NCI-H748 (cell line): ENCODE results near the gene DUSP7.
A peak's percentile ranks its signal among the peaks of the same experiment; 100 is the strongest.

ENCODE experiments used
- DNase-seq: peaks from one replicate; lab custom pipeline; 2025; ENCODE audit not compliant: unreplicated experiment; lab: John Stamatoyannopoulos, UW

Gene DUSP7, protein sequence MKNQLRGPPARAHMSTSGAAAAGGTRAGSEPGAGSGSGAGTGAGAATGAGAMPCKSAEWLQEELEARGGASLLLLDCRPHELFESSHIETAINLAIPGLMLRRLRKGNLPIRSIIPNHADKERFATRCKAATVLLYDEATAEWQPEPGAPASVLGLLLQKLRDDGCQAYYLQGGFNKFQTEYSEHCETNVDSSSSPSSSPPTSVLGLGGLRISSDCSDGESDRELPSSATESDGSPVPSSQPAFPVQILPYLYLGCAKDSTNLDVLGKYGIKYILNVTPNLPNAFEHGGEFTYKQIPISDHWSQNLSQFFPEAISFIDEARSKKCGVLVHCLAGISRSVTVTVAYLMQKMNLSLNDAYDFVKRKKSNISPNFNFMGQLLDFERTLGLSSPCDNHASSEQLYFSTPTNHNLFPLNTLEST

DNA sequence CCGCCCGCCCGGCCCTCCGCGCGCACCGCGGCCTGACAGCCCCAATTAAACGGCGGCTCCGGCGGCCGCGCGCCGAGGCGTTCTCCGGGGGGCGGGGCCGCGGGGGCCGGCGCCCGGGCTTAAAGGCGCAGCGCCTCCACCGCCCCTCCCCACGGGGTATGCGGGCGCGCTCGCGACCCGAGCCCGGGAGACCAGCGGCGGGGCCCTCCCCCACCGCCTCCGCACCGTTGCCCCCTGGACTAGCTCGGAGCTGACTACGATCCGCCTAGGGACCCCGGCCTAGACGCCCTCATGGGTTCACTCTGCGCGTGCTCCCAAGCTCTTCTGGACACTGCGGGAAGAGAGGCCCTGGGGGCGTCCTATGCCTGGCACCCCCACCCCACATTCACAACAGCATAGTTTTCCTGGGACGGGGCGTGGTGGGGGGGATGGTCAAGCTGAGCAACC lies at the start of gene DUSP7:
DUSP7 (minus strand) TSS at position 51 of the 447 bp plus-strand sequence. CDS start 205 bp downstream, outside the sequence.
- DNase-seq = peak; percentile 79

DNA sequence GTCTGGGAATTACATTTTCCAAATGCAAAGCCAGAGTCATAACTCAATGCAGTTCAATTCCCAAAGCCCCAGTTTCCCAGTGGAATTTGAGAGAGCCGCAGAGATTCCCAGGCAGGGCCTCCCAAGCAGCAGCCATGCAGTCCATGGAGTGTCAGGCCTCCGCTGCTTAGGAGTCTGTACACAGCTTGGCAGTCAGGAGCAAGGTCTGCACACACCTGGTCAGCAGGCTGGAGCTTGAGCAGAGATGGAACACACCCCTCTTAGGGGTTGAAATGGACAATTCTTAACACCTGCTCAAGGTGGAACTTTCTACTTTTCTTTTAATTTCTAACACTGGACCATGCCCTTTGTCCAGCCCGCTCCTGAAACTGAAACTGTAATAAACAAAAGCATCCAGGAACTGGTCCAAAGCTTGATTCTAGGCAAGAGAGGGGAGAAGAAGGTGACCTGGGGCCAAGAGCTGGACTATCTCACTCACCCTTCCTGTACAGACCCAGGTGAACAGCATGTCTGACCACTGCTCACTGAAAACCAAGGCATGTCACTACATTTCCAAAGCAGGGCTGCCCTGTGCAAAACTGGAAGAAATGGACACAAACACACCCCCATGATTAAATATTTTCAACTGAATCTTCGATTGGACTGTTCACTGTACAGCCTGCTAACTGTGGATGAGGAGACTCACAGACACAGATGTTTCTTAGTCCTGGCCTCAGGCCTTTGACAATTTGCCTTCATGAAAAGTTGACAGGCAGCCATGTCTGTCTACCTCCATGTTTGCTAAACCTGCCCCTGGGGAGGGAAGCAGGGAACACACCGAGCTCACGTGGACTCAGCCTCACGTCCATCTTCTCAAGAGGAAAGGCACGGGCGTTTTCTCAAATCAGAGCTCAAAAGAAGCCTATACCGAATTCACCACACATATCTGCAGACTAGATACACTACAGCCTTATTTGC lies 48.6 kb upstream of the DUSP7 start:
- DNase-seq = no peak

DNA sequence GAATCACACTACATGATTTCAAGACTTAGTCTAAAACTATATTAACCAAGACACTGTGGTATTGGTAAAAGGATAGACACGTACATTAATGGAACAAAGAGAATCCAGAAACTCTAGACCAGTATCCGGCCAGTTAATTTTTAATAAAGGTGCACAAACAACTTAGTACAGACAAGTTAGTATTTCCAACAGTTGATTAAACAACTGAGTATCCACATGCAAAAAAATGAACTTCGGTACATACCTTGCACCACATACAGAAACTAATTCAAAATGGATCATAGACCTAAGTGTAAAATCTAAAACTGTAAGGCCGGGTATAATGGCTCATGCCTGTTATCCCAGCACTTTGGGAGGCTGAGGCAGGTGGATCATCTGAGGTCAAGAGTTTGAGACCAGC lies 46.6 kb upstream of the DUSP7 start:
- no peak for DNase-seq

DNA sequence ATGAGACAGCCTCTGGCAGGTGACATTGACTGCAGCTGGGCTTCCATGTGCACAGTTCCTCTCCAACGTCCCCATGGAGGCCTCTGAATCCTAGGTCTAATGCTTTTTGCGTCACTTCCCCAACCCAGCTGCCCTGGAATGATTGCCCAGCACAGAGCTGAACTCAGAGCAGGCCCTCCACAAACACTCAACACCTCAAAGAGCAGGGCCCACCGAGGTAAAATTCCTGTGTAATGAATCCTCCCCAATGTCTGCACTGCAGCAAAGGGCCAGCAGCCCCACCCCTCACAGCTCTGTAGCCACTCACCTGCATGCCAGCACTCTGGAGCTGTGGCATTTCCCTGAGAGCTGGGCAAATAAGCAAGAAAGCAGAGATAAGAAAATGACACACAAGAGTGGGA lies 42.6 kb upstream of the DUSP7 start:
- no peak for DNase-seq

DNA sequence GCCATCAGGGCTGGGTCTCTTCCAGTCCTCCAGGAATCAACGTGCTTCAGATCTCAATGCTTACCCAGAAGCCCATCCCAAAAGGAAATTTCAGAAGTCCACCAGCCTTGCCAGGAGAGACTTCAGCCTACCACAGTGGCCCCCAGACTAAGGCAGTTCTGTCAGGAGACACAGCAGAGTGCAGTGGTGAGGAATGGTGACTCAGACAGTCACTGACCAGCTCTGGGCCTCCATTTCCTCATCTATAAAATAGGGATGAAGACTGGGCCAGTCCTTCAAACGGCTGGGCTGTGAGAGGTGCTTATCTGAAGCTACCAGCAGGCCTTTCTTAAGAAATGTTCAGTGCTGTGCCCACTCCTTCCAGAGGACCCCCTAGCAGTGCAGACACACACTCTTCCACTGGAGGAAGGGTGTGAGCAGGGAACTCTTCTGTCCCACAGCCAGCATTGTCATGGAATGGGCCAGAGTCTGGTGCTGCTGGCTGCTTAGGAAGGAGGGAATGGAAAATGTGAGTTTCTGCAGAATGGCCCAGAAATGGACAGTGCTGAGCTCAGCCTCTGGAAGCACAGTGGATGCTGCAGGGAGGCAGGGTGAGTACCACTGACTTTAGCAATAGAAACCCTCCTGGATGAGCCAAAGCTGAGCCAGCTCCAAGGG lies 41.6 kb upstream of the DUSP7 start:
- no peak for DNase-seq

DNA sequence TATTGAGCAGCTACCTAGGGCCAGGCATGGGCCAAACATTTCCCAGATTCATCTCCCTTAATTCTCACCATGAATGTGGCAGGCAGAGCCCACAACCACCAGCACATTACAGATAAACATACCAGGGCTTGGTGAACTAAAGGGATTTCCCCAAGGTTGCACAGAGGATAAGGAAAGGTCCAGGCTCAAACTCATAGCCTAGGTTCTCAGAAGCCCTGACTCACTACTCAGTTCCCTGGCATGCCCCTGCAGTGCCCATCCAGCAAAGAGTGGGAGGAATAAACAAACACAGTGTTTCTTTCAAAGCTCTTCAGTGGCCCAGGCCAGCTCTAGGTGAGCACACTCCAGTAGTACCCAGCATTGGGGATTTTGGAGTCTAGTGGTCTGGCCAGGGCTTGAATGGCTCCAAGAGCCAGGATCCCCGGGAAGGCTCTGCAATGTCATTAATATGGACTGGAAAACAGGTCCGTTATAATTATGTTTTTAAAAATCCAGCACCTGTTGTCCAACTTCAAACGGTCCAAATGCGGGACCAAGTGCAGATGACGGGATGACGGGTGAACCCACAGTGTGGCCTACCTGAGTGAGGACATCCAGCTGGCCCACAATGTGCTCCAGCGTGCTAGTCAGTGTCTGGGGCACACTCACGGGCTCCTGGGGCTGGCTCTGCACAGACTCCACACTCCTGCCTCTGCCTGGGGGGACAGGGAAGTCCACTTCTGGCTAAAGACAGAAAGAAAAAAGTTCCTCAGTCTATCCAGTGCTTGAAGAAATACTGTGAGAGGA lies 39.8 kb upstream of the DUSP7 start:
- DNase-seq = no peak

DNA sequence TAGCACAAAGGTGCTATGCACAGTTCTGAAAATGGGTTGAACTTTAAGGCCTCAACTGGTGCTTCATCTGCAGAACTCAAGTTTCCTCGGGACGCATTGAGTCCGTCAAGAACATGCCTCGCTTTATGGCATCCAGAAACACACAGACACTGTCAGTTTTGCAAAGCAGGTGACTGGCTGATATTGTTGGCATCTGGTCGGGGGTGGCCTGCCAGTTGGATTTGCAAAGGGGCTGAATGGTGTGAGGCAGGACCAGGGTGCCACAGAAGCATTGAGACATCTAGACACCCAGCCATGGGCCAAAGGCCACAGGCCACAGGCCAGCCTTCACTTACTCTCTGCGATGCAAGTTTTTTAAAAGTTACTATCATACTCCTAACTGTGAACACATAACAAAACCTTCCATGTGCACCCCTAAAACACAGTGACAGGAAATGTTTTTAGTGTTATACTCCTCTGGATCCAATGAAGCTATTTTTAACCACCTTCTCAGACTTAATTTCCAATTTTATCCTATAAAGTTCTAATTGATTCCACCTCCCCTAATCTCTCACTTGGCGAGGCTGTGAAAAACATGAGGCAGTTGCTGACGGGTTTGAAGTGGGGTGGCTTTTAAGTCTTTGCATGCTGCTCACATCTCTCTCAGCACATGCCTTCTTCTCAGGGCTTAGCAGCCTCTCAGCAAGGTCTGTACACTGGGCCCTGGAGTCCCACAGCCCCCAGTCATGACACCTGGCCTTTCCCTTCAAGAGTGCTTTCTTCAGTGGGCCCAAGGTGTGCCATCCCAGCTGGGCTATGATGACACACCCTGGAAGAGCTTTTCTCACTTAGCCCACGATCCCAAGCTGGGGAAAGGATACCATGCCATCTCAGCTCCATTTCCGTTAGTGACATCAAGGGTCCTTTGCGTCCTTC lies 38.5 kb upstream of the DUSP7 start:
- no peak for DNase-seq

DNA sequence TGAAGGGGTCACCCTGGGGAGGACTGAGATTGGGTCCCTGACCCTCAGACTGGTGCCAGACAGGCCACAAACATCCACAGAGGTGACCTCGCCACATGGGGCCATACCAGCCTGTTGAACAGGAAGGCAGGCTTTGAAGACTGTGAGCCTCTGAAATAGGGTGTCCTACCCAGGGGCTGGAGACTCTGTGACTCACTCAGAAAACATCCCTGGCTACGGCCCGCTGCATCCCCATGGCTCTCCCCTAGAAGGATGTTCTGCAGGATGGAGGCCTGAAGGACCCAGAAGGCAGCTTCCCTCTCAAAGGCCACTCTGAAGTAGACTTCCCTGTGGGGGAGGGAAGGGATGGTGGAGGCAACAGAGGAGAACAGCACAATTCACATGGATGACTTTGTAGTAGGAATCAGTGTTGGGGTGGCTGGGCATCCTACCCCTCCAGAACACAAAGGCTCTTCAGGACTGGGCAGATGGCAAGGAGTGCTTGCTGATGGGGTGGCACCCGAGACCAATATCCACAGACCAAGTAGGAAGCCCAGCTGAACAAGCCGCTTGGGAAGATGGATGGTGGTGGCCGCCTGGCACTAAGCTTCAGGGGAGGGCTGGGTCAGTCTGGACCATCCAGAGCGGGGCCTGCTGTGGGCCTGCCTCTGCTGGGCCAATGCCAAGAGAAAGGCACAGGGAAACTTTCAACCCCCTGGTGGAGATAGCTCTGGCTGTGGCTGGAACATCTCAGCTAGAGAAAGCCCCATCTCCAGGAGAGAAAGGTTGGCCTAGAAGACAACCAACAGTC lies 37.6 kb upstream of the DUSP7 start:
- no peak for DNase-seq

DNA sequence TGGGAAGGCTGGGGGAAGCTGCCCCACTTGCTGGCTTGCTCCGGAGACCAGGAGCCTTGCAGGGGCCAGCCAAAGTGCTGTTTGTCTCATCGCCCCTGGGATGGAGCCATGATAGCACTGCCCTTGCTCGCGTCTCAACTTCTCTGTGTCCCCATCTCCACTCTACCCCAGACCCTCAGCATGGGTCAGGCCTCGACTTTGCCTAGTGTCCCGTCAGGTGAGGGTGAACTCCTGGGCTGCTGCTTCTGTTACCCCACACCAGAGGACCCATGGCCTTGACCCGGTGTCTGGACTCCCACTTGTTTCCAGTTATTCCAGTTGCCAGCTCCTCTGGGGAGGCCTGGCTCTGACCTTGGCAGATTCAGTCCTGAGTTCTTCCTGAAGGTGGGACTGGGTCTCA lies 36.5 kb upstream of the DUSP7 start:
- DNase-seq = no peak

DNA sequence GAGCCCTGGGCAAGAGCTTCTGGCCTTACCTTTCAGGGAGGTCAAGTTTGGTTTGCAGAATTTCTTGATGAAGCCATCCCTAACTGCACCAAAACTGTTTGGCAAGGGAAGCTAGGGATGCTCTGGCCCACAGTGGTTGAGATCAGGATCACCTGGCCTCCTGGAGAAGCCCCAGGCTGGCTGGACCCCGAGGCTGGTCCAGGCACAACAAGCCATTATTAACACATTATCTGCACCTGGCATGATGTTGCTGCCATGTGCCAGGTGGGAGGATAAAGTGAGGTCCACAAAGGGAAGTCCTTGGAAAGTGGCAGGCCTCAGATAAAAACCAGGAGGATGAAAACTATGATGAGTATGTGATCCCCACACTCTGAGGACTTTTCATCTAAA lies 35.9 kb upstream of the DUSP7 start:
- no peak for DNase-seq

DNA sequence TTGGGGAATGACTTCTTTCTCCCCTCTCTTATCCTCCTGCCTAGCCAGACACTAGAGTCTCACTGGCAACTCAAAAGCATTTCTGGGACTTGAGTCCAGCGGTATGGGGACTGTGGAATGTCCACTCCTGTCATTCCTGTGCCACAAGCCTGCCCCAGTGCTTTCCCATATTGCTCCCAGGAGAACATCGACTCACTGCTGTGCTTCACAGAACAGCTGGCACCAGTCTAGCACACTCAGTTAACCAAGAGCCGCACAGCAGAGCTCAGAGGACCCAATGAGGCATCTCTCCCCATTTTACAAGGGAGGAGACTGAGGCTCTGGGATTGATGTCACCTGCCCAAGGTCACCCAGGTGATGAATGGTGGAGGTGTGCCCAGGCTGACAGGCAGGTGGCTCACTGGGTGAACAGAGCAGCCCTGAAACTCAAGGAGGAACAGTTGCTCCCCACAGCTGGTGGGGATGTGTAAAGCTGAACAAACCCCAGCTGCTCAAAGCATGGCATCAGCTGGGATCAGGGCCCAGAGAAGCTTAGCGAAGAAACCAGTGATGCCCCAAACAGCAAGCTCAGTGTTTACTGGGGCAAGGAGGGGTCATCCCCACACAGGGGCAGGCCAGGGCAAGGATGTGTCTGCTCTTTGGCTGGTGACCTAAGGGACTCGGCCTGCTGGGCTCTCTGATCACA lies 35.4 kb upstream of the DUSP7 start:
- no peak for DNase-seq

DNA sequence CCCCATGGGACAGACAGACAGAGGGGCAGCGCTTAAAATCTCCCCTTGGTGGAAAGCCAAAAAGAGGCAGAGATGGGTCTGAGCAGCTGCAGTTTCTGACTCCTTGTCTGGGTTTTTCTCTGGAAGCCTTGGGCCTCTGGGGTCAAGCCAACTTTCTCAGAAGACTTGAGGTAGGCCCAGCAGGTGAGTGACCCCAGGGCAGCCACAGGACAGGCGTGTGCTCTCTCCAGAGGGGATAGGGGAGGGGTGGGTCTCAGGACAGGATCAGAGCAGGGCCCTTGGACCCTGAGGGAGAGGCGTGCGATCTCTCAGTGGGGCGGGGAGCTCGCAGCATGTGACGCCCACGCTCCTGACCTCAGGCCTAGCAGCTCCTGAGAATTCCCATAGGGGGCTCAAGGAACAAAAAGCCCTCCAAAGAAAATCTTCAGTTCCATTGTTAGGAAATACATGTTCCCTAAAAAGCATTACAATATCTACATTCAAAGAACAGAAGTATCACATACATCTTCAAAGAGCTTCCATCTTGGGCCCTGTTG lies 34.6 kb upstream of the DUSP7 start:
- no peak for DNase-seq

DNA sequence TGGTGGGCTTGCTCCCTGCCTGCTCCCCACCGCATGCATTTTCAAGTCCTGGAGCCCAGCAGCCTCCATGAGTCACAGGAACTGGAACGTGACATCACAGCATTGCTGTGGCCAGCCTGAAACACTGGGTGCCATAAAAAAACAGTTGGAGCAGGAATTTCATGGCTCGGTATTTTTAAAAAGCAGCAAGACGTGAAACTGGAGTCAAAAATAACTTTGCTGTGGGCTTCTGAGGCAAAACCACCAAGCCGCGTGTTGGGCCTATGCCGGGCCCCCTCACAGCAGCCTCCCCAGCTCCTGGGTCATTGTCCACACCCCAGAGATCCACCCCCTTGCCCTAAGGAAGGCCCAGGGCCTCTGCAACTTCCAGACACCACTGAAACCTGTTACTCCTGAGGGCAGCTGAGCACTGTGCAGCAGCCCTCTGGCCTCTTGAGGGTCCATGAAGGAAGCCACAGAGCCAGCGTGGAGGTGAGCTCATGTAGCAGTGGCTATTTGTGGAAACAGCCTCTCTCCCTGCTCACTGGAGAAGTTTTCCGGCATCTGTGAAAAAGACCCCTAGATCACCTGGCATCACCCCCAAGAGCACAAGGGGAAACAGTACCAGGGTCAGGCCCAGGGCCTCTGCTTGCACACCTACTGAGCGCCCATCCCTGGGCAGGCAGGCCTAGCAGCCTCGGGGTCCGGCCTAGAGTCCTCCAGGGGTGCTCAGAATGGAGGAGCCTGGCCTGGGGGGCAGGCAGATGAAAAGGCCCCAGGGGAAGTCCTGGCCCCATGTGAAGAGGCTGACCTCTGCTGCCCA lies 34.0 kb upstream of the DUSP7 start:
- no peak for DNase-seq

DNA sequence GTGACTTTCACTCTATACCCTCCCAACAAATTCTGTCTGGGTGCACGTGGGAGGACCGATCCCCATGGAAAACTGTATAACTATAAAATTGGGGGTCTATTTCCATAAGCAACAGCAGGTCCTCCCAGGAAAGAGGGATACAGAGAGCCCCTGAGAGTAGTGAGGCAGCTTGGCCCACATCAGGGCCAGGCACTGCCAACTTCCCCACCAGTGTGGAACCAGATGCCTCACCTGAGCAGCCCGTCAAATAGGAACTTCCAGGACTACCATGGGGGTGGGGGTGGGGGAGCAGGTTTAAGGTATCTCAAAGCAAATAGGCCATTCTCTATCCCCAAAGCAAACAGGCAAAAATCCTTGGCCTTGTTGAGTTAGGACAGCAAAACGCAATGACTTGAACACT lies 33.3 kb upstream of the DUSP7 start:
- no peak for DNase-seq

DNA sequence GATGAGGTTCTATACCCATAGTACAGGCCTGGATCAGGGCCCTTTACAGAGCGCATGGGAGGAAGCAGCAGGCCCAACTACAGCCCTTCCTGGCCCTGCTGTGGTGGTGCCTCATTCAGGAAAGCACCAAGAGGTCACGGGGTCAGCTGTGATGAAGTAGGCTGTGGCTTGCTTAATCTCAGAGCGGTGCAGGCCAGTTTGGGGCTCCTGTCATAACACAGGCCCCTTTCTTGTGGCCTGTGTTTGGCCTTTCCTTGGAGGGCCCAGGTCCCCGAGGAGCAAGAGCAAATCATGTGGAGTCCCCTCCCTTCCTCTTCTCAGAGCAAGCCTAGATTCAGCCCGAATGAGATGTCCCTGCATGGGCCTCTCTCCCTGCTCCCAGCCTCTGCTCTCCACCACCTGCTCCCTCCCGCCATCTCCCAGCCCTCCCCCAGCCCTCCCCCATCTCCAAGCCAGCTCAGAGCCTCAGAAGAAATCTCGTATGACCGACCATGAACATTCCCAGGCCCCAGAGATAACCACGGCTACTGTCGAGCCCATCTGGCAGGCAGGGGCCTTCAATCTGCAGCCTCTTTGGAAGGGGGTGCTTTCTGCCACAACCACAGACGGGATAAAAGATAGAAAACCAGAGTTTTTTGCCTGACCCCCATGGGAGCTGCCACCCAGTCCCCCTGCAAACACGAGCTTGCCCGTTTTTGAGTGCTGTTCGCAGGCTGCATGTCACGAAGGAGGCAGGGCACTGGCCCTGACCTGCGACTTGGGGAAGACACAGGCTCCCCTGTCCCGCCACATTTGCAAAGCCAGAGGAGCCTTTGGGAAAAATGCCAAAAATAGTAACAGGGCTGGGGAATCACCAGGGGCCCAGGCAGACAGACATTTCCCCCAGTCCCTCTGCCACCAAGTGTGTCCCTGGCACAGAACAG lies 32.3 kb upstream of the DUSP7 start:
- no peak for DNase-seq

DNA sequence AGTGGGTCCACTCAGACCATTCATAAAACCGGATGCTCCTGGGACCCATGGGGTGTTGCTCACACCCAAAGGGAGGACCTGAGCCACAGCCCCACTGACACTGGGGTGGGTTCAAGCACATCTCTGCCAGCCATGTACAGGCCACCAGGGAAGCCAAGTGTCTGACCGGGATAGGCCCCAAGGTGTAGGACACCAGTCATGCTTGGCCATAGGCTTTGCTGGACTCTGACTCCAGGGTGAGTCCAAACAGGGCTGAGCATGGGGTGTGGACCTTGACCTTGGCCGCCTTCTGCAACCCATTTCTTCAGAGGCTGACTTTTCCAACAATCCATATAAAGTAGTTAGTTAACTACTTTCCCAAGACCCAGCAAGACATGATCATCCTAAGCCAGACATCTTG lies 31.4 kb upstream of the DUSP7 start:
- DNase-seq = no peak
